G401 (cell line): Measurements from ENCODE around the gene OR6V1. TPM values are rescaled to one million over a fixed set of nuclear protein-coding genes. Genes with fewer than 3 reads are reported as not detected.
A peak's percentile ranks its signal among the peaks of the same experiment; 100 is the strongest.

ENCODE experiments used
- DNase-seq: peaks from one replicate; pipeline ENCODE4 v3.0.0-alpha.2; 2015; ENCODE audit warnings: low spot score
- in situ Hi-C: cut with HindIII; loops from 2 replicates; pipeline ENCODE4 v1.10.0; 2016; ENCODE audit warnings: low sequenced_read_pairs, mixed read lengths
- total RNA-seq: library from RNA; depleted of rRNA; stranded (reverse); fragments of >200 nt; shearing (Covaris generic); gene quantifications from 2 replicates; pipeline ENCODE4 v1.2.3, GENCODE V29; 2014; rRNA removed

The OR6V1 gene, protein sequence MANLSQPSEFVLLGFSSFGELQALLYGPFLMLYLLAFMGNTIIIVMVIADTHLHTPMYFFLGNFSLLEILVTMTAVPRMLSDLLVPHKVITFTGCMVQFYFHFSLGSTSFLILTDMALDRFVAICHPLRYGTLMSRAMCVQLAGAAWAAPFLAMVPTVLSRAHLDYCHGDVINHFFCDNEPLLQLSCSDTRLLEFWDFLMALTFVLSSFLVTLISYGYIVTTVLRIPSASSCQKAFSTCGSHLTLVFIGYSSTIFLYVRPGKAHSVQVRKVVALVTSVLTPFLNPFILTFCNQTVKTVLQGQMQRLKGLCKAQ
- total RNA-seq: not detected in 2 replicates

DNA sequence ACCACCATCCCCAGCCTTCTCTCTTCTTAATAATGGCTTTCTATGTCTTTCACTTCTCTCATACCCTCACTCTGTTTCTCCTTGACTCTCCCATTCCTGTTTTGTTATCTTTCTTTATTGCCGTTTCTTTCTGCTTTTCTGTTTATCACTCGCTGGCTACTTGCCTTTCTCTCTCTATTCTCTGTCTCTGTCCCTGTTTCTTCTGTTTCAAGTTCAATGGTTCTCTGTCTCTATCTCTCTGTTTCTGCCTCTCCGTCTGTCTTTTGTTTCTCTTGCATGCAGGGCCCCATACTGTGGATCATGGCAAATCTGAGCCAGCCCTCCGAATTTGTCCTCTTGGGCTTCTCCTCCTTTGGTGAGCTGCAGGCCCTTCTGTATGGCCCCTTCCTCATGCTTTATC is at the start of gene OR6V1:
OR6V1 (plus strand) TSS at position 301 of the 400 bp plus-strand sequence; CDS start at position 301, 0 bp downstream.
- in situ Hi-C loops: no loop called here

DNA sequence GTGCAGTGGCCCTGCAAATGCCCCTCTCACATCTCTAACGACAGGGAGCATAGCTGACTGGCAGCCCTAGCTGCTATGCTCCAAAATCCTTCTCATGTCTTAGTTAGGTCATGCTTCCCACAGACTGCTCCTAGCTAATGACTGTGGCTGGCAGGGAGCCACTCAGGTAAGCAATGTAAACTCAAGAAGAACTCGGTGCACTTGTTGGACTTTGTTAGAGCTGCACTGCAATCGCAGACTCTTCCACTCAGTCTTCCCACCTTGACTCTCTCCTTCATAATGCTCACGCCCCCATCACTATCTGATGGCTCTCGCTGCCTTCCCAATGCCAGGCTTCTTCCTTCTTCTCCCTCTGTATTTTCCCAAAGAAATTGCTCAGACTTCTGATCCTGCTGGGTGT is 49.2 kb upstream of the OR6V1 start:
- DNase-seq: no peak
- in situ Hi-C loops: loop anchor here (25.0 kb wide), 1 partner anchor 209 kb away; the partner anchor contains the start of gene TAS2R40

More for the DNA sequence above, at the start of gene OR6V1:
- DNase-seq: no peak

DNA sequence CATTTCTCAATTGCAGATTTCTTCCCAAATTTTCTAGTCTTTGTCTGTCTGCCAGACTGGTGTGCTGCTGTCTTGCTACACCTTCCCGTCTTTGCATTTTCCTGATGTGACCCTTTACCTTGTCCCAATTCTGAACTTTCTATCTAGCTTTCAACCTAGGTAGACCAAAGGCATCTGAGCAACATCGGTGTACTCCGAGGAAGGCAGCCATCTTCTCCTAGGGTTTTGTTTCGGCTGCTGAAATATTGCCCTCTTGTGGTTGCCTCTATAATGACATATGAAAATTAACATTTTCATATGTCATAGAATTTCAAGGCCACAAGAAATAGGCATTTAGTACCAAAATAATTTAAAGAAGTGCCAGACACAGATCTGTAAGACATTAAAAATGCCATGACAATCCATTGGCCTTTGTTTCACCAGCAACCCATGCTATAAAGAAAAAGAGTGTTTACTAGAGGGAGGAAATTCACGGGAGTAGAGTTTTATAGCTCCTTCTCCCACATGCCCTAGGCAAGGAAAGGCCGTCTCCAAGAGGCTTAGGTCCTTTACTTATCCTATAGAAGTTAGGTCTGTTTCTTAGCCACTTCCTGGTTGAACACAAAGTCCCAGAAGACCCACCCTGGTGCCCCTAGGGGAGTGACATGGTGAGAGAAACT is 48.6 kb upstream of the OR6V1 start:
- peak; percentile 25 for DNase-seq
- in situ Hi-C loops: loop anchor here (25.0 kb wide), 1 partner anchor 209 kb away; the partner anchor contains the start of gene TAS2R40

DNA sequence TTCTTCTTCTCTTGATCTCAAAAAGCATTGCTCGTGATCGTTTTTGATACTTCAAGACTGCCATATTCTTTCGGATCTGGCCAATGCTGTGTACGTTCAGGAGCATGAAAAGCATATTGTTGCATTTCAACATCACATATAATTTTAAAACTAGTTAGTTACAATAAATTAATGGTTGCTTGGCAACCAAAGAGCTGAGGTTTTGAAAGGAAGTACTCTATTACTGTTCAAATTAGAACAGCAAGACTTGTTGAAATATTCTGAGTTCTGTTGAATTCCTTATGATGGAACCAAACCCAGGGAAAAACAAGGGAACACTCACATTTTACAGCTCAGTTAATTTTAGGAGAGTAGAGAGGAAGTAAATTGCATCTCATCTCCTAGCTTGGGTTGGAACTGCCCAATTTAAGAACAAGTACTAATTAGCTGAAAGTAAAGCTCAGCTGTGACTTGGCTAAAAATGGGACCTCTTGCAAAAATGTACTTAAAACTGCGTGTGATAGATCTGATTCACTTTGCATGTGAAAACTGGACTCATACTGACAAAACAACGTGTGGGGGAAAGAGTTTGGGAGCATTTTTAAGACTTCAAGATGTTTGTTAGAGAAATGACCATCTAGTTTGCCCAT is 46.4 kb upstream of the OR6V1 start:
- no peak for DNase-seq
- in situ Hi-C loops: loop anchor here (25.0 kb wide), 1 partner anchor 207 kb away; the partner anchor contains the start of gene TAS2R40

DNA sequence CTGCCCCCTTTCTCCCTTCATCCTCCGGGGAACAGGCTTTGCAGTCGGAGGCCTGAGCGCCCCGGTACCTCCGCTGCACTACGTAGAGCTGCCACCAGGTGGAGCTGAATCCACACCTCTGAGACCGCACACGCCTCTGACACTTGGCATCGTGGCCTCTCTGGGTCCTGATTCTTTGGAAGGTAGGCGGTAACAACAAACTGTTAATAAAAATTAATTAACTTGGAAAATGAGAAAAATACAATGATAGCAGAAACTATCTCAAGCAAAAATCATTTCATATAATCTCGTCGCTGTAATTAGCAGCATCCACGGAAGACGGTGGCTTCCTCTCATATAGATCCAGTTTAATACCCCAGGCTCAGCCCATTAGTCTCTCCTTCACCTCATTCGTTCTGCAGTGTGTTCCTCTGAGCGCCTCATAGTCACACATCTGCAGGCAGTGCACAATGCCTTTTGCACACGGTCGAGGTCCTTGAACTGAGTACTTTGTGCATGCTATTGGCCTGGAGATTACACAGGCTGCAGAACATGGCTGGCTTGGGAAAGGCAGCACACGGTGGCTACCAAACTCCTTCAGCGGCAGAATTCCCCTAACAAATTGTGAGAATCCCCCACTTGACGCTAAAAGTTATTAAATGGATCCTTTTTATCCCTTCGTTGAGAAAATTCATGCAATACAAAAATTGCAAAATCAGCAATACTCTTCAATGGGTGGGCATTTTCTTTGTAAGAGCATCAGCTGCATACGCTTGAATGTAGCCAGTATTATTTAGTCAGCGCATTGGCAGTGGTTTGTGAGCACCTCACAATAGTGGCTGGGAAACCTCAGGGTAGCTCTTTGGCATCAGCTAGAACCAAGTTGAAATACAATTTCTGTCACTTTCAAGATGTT is 43.9 kb upstream of the OR6V1 start:
- in situ Hi-C loops: loop anchor here (25.0 kb wide), 1 partner anchor 204 kb away; the partner anchor contains the start of gene TAS2R40
- DNase-seq: peak; percentile 51

DNA sequence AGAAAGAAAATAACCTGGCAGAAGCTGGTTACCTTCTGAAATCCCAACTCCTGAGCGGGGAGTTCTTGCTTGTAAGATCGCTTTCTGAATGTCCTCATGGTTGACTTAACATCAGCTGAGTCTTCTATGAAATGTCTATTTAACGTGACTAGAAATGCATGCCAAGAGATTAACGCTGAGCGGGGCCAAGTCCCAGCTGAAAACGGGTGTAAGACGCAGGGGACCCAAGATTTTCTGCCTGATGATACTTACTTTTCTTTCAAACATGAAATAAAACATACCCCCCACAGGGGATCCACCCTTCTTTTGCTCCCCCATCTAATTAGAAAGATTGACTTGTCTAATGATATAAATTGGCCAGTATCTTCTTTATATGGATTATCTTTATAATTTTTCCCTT is 40.1 kb upstream of the OR6V1 start:
- DNase-seq: no peak
- in situ Hi-C loops: loop anchor here (25.0 kb wide), 1 partner anchor 200 kb away; the partner anchor contains the start of gene TAS2R40

DNA sequence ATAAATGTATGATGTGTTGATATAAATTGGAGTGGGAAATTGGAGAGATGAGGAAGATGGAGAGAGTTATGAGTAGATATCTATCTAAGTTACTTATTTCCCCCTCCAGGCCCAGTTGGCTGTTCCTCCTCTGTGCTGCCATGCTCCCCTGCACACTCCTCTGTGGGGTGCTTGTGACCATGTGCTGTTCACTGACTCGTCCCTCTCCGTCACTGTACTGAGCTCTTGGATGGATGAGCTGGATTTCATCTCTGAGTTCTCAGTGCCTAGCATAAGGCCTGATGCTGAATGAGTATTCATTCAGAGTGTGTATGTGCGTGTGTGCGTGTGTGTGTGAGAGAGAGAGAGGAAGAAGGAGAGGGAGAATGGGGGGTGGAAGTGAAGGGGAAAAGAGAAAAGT is 39.7 kb upstream of the OR6V1 start:
- DNase-seq: no peak
- in situ Hi-C loops: loop anchor here (25.0 kb wide), 1 partner anchor 200 kb away; the partner anchor contains the start of gene TAS2R40

DNA sequence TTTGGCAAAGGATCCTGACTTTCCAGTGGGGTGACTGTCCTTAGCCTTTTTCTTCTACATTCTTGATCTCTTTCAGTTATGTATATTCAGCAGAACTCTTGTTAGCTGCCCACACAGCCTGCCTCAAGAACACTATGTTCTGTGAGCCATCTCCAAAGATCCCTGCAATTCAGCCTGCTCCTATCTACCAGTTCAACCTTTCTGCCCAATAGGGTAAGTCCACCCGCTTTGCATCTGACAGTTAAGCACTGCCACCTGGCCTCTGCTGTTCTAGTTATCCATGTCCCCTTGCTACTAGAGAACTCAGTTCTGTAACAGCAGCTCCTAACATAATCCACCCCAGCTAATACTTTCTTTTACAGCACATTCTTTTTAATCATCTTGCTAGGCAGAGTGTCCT is 38.7 kb upstream of the OR6V1 start:
- in situ Hi-C loops: loop anchor here (25.0 kb wide), 1 partner anchor 199 kb away; the partner anchor contains the start of gene TAS2R40
- DNase-seq: no peak

DNA sequence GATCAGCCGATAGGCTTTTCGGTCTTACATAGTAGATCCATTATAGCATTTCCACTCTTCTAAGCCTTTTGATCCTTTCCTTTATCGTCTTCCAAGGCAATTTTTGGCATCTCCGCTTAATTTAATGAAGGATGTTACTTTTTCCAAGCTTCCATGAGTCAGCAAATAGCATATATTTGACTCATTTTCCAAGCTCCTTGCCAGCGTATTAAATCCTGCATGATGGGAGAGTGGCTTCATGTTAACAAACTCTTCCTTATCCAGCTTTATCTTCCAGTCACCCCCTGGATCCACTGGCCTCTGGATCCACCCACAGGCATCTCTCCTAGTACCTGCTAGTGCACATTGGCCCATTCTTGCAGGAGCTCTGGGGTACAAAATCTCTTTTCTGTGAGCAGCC is 38.2 kb upstream of the OR6V1 start:
- in situ Hi-C loops: loop anchor here (25.0 kb wide), 1 partner anchor 198 kb away; the partner anchor contains the start of gene TAS2R40
- no peak for DNase-seq

DNA sequence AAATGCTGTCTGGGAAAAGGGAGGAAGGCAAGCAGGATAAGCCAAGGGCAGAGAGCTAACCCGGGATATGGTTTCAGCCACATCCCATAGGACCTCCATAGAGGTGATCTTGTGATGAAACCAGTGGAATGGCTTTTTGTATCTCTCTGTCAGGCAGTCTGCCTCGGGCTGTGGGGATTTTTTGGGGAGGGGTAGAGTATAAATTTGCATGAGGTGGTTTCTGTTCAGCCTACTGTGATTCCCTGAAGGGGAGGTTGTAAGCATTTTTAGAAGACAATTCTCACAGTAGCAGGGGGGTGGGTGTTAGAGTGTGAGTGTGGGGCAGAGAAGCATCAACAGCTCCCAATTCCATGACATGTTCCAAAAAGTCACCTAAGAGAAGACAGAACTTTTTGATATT is 37.1 kb upstream of the OR6V1 start:
- in situ Hi-C loops: loop anchor here (25.0 kb wide), 1 partner anchor 197 kb away; the partner anchor contains the start of gene TAS2R40
- no peak for DNase-seq

DNA sequence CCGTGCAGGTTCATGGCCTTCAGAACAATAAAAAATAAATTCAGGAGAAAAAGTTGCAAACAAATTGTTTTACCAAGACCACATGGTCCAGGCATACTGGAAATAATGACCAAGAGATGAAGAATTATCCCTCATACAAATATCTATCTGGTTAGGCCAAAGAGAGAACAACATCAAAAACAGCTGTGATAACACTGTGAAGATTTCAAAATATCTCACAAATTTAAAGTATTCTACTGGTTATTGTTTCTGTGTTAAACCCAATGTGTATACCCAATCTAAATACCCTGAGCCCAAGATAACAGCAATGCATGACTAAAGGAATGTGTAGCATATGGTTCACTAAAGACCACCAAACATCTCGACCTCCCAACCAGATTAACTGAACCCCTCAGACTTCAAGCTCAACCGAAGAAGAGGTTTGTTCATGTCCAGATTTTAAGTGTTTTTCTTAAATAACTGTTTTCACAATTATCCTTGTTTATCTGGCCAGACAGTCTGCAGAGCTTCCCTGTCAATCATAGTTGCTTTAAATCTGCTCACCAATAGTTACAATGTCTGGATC is 36.1 kb upstream of the OR6V1 start:
- in situ Hi-C loops: loop anchor here (25.0 kb wide), 1 partner anchor 196 kb away; the partner anchor contains the start of gene TAS2R40
- DNase-seq: no peak

DNA sequence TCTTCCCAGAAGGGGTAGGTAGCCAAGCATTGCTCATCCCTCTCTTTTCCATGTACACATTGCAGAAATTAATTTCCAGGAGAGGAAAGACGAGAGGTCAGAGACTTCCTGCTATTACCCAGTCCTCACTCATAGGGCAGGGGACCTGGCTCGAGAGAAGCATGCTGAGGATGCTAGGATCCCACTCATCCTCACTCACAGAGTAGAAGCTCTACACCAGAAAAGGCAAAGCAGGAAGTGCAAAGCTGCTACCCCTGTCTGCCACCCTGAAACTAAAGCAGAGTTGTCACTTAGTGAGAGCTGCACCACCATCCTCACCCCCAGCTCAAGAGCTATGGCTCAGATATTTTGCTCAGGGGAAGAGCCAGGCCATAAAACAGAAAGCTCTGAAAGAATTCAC is 35.1 kb upstream of the OR6V1 start:
- in situ Hi-C loops: loop anchor here (25.0 kb wide), 1 partner anchor 195 kb away; the partner anchor contains the start of gene TAS2R40
- DNase-seq: no peak

DNA sequence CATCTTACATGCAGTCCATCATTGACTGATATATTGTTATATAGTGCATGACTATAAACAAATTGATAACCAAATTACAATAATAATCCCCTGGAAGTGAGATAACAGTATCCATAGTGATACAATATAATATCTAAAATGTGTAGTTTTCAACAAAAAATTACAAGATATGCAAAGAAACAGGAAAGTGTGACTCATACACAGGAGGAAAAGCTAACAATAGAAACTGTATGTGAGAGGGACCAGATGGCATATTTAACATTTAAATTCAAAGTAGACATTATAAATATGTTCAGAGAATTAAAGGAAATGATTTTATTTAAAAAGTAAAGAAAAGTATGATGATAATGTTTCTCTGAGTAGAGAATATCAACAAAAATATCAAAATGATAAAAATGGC is 33.2 kb upstream of the OR6V1 start:
- no peak for DNase-seq
- in situ Hi-C loops: loop anchor here (25.0 kb wide), 1 partner anchor 193 kb away; the partner anchor contains the start of gene TAS2R40

DNA sequence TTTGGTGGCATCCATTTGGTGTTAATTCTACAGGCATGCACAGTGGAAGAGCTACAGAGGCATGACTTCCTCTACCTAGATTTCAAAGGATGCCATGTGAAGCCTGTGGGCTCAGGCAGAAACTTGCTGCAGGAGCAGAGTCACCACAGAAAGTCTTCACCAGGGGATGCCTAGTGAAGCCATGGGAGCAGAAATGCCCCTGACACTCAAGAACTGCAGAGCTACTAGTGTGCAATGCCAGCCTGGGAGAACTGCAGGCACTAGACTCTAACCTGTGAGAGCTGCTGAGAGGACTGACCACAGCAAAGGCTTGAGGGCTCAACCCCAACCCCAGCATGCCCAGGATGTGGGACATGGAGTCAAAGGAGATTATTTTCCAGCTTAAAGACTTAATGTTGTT is 29.1 kb upstream of the OR6V1 start:
- in situ Hi-C loops: loop anchor here (25.0 kb wide), 1 partner anchor 189 kb away; the partner anchor contains the start of gene TAS2R40
- DNase-seq: no peak

DNA sequence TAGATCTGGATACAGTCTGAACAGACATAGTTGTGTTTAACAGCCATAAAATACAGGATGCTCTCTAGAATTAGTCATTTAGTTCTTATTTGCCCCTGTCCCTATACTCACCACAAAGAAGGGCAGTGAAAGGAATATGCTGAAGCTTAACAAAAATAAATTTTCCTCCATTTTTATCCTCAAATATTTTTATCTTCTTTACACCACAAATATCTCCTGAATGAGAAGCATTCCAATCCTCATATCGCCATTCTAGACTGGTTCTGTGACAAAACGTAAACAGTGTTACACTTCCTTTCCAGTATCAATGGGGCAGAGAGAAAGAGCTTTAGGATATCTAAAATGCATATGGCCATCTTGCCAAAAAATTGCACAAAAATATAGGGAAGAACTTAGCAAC is 26.8 kb upstream of the OR6V1 start:
- DNase-seq: no peak
- in situ Hi-C loops: no loop called here

DNA sequence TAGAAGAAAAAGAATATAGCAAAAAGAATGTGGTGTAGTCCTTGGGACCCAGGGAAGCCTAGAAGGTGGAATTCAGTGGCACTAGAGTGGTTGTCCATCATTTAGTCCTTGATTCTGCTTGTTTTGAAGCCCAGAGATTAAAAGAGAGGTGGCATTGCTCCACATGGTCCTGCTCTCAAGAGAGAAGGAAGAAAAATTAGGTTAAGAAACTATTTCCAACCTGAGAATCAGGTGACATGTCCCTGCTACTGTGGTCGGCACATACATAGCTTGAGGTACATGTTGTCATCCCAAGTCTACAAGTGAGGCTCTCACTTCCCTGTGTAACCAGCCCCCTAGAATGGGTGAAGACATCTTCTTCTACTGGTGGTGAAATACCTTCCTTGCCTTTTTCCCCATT is 25.1 kb upstream of the OR6V1 start, which contains the start of gene OR9A2:
OR9A2 (minus strand) TSS at position 101 of the 400 bp plus-strand sequence; CDS start at position 101, 0 bp downstream.
- no peak for DNase-seq

DNA sequence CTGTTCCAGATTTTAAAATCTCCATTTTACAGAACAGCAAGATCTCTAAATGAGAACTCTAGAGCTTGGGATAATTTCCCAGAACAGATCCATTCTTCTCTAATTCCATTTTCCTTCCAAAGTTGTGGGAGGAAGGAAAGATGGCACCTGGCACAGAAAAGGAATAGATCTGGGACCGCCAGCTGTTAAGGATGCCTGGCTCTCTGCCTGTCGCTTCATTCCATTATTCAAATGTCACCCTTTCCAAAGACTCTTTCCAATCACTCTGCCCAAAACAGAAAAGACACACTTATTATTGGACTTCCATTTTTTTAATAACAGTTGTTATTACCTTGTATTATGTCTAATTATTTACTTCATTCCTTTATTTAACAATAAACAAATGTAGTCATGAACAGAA is 24.5 kb upstream of the OR6V1 start:
- in situ Hi-C loops: no loop called here
- DNase-seq: no peak

More for the DNA sequence above, 25.1 kb upstream of the OR6V1 start, which contains the start of gene OR9A2:
- in situ Hi-C loops: no loop called here

DNA sequence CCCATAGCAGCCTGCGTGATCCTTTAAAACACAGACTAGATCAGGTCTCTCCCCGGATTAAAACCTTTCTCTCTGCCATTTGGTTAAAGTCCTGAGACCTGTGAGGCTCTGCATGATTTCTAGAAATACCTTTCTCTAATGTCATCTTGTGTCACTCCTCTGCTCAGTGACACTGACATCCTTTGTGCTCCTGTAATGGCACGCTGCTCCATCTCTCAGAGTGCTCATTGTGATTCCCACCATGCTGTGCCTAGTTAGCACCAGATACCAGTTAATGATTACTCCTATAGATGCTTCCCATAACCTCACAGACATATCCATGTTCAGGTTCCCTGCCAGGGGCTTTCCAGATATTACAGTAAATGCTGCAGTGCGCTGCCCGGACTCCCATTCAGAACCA is 13.5 kb upstream of the OR6V1 start:
- in situ Hi-C loops: no loop called here
- no peak for DNase-seq
